HG03520 (cell line): ENCODE results near the gene NDC1.

Source experiments
- ATAC-seq: cut with Tn5 transposase; IDR thresholded peaks from one replicate; pipeline ENCODE4 v1.9.1; 2021; ENCODE audit warnings: mild to moderate bottlenecking, moderate library complexity; ENCODE audit not compliant: unreplicated experiment

Gene NDC1

DNA sequence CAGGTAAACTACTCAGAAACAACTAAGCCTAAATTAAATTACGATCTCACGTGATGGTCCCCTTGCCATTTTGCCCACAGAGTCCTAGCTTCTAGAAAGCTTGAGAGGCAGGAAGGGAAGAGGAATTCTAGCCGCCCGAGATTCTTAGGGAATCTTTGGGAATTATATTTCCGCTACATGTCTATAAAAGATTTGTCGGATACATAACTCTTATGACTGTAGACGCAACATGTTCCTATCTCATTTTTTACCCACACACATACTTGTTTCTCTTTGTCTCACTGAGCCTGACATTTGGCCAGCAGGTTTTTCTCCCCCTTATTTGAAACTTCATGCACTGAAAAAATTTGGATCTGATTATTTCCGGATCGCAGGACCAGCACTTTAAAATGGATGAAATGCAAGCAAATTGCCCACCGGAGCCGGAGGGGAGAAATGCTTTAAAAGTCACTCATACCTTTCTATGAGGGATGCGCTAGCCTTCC is 104.6 kb downstream of the NDC1 start:
- ATAC-seq = no peak

DNA sequence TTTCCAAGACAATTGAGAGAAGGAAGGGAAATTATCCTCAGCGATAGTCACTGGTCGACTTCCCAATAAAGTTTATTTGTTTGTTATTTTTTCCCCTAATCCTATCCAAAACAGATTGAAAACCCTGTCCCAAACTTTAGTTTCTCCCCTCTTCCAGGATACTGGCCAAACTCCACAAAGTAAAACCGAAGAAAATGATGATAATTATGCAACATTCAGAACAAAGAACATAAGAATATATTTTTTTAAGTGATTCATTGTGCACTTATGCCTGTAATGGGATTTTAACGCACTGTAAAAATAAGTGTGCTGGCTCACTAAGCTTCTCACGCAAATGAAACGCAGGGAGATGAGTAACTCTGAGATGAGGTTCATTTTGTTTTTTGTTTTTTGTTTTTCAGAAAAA is 105.2 kb downstream of the NDC1 start:
- no peak for ATAC-seq

DNA sequence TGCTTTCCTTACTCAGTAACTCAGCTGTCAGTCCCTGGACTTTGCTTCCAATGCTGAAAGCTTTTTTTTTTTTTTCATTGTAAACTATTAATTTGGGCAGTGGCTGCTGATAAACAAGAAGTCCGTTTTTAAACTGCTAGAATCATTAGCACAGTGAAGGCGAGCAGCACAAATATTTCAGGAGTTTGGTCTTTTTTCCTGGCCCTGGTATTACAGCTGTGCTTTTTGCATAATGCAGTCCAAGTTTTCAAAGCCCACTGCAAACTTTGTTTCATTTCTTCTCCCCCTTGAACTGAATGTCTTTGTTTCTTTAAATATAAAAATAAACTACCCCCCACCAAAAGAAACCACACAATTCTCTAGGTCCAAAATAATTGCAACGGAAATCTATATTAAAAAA is 105.7 kb downstream of the NDC1 start:
- ATAC-seq = no peak

DNA sequence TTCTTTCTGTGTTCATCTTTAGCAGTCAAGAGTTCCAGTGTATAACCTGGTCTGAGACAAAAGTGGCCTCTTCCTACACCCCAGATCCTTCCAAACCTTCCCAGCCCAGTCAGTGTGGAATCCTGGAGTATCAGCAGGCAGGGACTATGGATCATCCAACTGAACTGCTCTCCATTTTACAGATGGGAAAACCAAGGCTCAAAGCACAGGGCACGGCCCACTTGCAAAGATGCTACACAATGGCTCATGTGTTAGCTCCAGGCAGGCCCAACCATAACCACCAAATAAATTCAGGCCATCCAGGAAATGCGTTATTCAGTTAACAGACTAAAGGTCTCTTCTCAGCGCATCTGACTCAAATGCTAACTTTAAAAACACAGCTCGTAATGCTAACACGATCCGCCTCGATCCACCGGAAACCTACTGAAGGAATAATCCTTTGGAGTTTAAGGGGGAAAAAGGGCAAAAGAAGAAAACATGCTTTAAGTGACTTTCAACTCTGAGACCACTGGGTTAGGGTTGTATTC is 106.3 kb downstream of the NDC1 start:
- no peak for ATAC-seq

DNA sequence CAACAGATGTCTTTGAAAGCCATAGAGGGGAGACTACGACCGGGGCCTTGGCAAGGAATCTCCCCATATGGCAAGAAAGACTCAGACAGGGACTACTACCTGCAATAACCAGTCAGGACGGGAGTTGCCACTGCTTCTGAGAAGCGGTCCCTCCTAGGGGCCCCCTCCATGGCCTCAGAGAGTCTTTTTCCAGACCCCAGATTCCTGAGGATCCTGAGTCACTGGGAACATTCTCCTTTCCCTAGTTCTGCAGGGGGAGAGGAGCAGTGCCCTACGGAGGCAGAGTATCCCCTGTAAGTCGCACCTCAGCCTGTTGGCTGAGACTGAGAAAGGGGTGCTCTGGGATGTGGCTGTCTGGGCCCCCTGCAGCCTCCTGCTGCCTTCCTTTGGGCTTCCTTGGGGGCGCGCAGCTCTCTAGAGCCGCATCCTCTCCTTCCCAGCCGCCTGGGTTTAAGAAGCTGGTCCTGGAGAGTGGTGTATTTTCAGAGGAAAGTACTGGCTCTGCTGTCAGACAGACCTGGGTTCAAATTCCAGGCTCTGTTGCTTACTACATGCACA is 107.0 kb downstream of the NDC1 start:
- ATAC-seq = no peak

DNA sequence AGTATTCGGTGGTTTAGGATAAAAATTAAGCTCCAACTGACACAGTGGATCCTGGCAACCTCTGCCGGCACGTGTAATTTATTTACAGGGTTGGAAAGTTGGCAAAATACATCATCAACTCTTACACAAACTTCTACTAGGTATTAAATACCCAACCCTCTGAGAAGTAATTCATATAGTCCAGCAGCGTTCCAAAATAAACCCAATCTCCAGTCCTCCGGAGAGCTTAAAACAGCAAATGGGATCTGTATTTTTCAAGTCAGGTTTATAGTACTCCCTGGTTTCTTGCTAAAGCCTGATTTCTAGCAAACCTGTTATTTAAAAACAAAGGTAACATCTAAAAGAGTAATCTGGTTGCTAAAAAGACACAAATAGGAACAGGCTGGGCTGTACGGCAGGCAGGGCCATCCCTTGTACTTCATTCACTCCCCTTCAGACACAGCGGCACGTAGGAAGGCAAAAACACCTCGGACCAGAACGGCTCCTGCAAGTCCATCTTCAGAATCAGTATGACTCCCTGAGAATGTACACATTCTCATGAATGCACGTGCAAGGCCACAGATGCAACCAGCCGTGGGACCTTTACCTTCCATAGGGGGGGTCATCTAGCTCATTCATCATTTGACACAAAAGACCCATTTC is 107.8 kb downstream of the NDC1 start:
- no peak for ATAC-seq

DNA sequence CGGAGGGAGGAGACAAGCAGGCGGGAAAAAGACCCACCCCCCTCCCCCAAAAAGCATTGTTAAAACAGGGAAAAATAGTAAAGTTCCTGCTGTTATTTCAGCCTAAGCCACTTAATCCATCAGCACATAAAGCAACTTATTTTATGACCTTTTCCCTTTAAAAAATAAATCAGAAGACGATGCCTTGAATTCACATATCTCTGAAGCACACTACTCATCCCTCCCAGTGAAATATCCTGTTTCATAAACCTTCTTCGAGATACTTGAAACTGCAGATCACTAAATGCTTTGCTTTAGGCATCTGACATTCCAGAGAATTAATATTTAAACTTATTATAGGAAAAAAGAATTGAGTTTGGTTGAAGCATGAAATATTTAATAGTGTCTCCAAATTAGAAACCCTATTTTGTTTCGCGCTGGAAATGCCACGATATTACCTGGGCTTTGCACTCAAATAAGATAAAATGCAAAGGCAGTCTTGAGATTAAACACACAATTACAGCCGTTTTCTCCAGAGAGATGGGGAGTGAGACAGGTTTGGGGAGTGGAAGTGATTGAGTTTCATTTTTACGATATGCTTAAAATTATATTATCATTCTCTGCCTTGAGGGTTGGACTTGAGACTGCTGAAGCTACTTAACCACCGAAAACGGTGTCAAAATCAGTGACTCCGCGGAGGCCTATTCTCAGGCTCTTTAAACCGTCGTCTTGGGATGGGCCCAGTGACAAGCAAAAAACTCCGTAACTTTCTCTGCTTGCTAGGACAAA is 108.5 kb downstream of the NDC1 start:
- no peak for ATAC-seq

DNA sequence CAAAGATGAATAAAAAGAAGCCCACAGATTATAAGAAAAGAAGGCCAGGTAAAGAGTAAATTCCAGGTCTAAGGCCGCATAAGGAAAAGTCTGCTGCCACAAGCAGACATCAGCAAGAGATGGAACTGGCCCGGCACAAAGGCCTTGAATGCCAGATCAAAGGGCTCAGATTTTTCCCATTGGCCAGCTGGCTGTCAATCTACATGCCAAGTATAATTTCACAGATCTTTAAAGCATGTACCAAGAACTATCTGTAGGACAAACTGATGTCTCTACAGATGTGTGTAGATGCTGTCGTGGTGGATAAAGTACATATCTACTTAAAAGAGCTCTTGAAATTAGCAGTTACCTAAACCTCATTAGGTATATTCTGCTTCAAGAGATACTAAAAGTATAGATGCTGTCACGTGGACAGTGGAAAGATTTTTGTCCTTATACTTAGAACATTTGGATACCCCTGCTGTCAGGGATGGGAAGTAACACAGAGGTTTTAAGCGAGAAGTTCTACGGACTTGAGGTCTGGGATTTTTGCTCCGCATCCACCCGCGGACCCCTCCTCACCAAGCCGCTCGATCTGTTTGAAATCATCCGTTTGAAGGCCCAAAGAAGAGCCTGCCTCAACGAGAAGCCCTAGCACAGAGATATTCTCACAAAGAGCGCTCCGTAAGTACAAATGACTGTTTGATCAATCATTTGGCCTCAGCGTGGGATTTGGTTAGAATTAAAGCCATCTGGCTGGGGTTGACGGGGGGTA is 109.2 kb downstream of the NDC1 start:
- no peak for ATAC-seq

DNA sequence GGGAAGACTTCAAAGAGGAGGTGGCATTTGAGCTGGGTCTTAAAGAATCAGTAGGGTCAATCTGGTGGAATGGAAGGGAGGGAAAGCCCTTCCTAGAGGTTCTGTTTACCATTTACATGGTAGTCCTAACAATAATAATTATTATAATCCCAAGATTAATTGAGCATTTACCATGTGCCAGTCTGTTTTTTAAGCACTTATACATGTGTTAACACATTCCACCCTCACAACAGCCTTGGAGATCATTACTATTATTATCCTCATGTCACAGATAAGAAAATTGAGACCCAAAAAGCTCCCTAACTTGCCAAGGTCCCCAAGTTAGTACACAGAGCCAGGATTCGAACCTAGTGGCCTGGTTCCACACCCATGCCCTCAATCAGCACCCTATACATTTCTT is 109.9 kb downstream of the NDC1 start:
- no peak for ATAC-seq

DNA sequence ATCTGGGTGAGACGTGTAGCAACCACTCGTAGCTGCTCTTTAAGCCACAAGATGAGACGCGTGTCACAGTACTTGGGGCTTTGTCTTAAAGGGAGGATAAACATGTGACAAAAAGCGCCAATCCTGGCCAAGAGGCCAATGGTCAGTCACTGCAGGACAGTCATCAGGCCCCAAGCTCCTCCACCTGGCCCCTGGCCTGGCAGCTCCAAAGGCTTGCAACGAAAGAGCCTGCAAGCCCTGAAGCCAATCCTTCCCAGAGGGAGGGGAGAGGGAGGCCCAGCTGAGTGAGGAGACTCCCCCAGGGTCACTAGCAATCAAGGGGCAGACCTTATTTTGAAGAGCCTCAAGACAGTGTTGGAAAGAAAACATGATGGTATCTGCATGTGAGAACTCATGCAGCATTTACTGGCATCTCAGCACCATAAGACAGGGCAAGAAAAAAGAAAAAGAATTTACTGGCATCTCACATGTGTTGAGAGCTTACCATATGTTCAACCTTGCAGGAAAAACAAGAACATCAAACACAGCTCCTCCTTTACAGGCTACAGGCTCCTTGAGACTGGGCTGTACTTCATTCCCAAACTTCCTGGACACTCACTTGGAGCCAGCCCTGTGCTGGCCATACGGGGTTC is 110.5 kb downstream of the NDC1 start:
- ATAC-seq = no peak

DNA sequence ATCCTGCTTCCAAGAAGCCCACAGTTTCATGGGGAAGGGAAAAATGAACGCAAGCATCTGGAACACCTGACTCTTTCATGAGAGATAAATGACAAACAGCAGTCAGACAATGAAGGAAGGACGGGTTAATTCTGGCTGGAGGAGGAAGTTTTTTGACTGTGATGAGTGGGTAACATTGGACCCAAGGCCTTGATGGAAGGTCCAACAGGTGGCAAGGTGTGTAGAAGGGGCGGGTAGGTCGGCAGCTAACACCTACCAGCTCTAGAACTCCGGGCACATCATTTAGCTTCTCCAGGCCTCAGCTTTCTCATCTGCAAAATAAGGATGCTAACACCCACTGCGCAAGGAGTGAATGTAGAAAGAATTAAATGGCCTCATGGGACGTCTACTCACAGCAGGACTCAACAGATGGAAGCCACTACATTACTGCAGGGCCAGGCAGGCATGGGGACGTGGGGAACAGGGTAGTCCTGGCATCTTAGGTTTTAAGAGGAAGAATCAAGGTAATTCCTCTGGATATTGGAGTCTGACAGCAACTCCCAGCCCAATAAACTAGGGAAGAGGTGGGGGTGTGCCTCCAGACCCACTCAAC is 112.0 kb downstream of the NDC1 start:
- no peak for ATAC-seq

DNA sequence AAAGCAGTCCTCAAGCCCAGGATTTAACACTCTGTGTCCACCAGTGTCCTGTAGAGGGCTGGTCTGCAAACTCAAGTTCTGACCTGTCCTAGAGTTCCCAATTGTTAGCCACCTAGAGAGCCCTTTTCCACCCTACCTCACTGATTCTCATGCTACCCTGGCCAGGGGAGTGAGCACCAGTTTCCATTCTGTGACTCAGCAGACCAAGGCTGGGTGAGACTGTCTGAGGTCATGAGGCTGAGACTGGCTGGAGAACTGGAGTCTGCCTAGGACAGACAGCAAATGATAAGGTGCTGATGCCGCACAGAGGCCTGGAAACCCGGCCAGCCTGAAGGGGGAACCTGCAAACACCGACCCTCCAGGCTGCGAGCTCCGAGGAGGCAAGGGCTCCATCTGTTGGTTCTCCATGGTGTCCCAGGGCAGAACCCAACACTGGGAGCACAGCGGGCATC is 112.8 kb downstream of the NDC1 start:
- ATAC-seq = no peak

DNA sequence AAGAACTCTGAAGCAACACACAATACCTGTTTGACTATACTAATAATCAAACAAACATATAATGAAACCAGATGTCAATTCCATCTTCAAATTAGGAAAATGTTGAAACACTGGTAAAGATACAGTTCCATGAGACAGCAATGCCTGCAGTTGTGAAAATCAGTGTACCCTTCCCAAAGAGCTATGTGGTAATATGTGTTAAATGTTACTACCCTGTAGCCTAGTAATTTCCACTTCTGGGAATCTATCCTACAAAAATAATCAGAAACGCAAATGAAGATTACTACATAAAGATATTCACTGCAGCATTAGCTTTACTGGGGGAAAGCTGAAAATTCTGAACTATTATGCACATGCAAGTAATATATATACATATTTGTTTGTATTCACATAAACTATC is 116.1 kb downstream of the NDC1 start:
- ATAC-seq = no peak

DNA sequence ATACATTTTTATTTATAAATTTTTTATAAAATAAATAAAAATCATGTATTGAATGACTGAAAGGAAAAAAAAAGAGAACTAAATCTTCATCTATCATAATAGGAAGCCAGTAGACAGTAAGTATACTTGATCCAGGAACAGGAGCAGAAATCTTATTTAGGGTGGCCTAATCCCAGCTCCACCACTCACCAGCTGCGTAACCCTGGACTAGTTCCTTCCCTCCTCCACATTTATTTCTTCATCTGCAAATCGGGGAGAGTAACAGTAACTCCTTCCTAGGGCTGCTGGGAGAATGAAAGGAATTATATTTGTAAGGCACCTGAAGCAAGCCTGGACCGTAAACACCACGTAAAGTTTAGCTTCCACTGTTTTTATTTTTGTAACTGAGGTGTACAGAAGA is 117.0 kb downstream of the NDC1 start:
- no peak for ATAC-seq

DNA sequence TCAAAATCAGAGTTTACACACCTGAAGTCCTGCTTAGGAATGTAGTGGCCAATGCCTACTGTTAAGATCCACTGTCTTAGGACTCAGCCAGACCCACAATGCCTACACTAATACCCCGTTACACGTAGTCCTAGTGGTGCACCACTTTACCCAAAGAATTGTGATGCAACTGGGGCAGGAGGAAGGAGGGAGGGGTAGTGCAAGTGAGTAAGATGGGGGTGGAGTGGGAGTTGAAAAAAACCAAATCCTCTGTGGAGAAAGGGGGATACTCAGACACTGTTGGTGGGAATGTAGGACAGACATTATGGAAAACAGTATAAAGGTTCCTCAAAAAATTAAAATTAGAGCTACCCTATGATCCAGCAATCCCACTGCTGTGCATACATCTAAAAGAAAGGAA is 118.6 kb downstream of the NDC1 start:
- no peak for ATAC-seq

DNA sequence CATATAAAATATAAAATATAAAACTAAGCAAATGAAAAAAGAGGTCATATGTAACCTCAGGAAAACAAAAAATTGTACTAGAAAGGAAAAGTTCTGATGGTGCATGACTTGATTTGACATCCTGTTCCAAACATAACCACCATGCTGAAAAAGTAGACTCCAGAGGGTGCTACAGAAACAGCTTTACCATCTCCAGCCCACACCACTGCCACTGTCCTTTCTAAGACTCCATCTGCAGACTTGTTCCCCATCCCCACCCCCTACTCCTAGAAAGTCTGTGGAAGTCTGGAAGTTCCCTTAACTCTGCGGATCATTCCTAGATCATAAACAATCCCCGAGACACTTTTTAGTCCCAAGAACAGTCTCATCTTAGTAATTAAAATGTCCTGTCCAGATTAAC is 119.7 kb downstream of the NDC1 start:
- no peak for ATAC-seq

DNA sequence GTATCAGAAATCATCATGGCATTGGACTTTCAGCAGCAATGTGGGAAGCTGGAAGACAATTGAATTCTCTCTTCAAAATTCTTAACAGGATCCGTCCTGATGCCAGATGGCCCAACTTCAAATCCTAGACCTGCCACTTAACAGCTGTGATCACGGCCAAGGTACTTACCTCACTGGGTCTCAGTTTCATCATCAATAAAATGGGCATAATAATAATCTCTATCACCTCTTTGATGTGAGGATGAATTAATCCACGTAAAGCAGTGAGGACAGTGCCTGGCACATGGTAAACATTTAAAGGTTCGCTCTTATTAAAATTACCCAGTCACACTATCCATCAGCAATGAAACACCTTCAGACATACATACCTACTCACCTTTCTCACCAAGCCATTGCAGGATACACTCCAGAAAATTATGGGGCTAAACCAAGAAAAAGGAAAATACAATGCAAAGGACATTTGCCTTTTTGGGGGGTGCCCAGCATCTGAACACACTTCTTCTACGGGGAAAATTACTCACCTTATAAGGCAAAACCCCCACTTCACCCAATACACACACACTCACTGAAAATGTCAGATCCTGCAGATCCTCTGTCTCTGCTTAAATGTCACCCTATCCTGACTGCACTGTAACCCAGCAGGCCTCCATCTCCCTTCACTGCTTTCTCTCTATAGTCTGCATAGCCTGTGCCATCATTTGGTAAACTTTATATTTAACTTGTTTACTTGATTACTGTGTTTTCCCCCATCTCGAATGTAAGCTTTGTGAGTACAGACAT is 120.9 kb downstream of the NDC1 start:
- no peak for ATAC-seq

DNA sequence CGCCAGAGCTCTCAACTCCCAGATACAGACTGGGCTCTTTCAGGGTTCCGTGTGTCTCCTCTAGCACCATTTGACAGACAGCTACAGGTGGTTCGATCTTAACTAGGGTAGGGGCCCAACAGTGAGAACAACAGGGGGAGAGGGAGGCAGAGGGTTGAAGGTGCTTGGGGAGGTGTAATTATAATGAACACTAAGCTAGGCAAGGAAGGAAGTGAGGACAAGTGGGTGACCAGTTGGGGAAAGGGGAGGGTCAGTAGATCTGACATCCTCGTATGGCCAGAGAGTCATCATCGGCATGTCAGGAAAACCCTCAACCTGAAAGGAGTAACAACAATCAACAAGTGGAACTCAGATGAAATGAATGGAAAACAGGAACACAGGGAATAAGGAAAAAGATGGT is 121.9 kb downstream of the NDC1 start:
- no peak for ATAC-seq

DNA sequence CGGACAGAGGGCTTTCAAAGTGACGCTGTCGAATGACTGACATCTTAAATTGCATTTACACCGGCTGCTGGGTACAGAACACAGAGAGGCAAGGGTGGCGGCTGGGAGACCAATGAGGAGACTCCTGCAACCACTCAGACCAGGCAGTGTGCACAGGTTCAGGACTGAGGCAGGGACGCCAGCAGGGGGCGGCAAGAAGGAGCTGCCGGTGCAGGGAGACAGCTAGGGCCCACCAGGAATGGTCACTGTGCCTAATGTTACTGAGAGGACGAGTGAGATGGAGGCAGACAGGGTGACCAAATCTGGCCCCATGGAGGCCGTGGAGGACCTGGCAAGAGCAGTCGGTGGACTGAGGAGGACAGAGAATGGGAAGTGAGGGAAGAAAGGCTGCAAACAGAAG is 122.6 kb downstream of the NDC1 start:
- no peak for ATAC-seq
